H1 (cell line): ENCODE results near the gene HIPK2. TPM values are rescaled to one million over a fixed set of nuclear protein-coding genes. Genes with fewer than 3 reads are reported as not detected.

Experiments used
- CTCF ChIA-PET: fragments of 300-600 bp; sonication (Branson Sonifier 250); formaldehyde crosslinking; loops from one replicate; lab custom pipeline; 2021; ENCODE audit not compliant: partially characterized antibody; lab: Charles Lee
- POLR2A ChIA-PET: fragments of 300-600 bp; sonication (Branson Sonifier 250); formaldehyde crosslinking; loops from one replicate; lab custom pipeline; 2021; ENCODE audit warnings: inconsistent platforms; ENCODE audit not compliant: partially characterized antibody; lab: Charles Lee
- DNase-seq, 2 experiments: peaks; one replicate each; pipeline versions ENCODE4 v3.0.0 to v3.0.0-alpha.2; 2010 to 2022; ENCODE audit warnings: low spot score in 2 of 2, low read depth in 1 of 2, mixed read lengths in 1 of 2
- FAIRE-seq: peaks from 2 replicates; lab custom pipeline; 2011; peaks lifted over from hg19 to GRCh38; lab: Jason Lieb, UNC
- H2AFZ ChIP-seq: 2 replicates; pipeline ENCODE4 v1.8.1; 2012; ENCODE audit warnings: low read length, inconsistent platforms
- H2AK5ac ChIP-seq: 2 replicates; pipeline ENCODE4 v1.6.1; 2013; ENCODE audit warnings: low read depth, low read length
- H2BK120ac ChIP-seq: replicated peaks from 2 replicates; pipeline ENCODE3; 2013; ENCODE audit warnings: low read depth, low read length, inconsistent platforms
- H2BK12ac ChIP-seq: 2 replicates; pipeline ENCODE4 v1.6.1; 2013; ENCODE audit warnings: low read depth, low read length
- H2BK15ac ChIP-seq: 2 replicates; pipeline ENCODE4 v1.6.1; 2013; ENCODE audit warnings: low read length
- H2BK20ac ChIP-seq: 2 replicates; pipeline ENCODE4 v1.6.1; 2013; ENCODE audit warnings: low read length
- H2BK5ac ChIP-seq: 2 replicates; pipeline ENCODE4 v1.6.1; 2013; ENCODE audit warnings: low read depth, low read length
- H3K14ac ChIP-seq: 2 replicates; pipeline ENCODE4 v1.6.1; 2013; ENCODE audit warnings: inconsistent platforms; ENCODE audit not compliant: insufficient read length
- H3K18ac ChIP-seq: 2 replicates; pipeline ENCODE4 v1.6.1; 2013; ENCODE audit warnings: low read length; ENCODE audit errors: extremely low read depth
- H3K23ac ChIP-seq: 2 replicates; pipeline ENCODE4 v1.6.1; 2013; ENCODE audit warnings: inconsistent platforms; ENCODE audit not compliant: insufficient read length
- H3K23me2 ChIP-seq: 2 replicates; pipeline ENCODE4 v1.6.1; 2013; ENCODE audit warnings: low read depth, low read length
- H3K27ac ChIP-seq: 2 replicates; pipeline ENCODE4 v1.6.1; 2011; ENCODE audit warnings: low read depth, low read length, inconsistent platforms
- H3K27me3 ChIP-seq, 4 experiments: replicated peaks in 1 of 4; 1 replicate in 1 of 4; 2 replicates in 3 of 4; pipeline versions ENCODE4 v1.6.1 to v1.8.1; 2011 to 2013; ENCODE audit warnings: low read length in 3 of 4, mild to moderate bottlenecking in 3 of 4, inconsistent platforms in 2 of 4, mixed read lengths in 2 of 4, moderate library complexity in 1 of 4; ENCODE audit not compliant: control insufficient read depth in 3 of 4, insufficient read depth in 3 of 4; ENCODE audit errors: extremely low read depth in 1 of 4
- H3K36me3 ChIP-seq, 4 experiments: 2 replicates each; pipeline versions ENCODE4 v1.6.1 to v1.8.1; 2011 to 2013; ENCODE audit warnings: mild to moderate bottlenecking in 4 of 4, low read length in 3 of 4, moderate library complexity in 2 of 4, control low read depth in 1 of 4, inconsistent platforms in 1 of 4; ENCODE audit not compliant: insufficient read depth in 4 of 4, control insufficient read depth in 2 of 4
- H3K4ac ChIP-seq: replicated peaks from 2 replicates; pipeline ENCODE3; 2013; ENCODE audit warnings: low read length, low read depth, mixed read lengths, inconsistent platforms; ENCODE audit not compliant: insufficient read length
- H3K4me1 ChIP-seq, 4 experiments: replicated peaks in 1 of 4; 1 replicate in 1 of 4; 2 replicates in 3 of 4; pipeline versions ENCODE4 v1.6.1 to v1.8.1; 2011 to 2013; ENCODE audit warnings: low read length in 3 of 4, inconsistent platforms in 2 of 4, mixed read lengths in 1 of 4; ENCODE audit not compliant: insufficient read depth in 4 of 4, control insufficient read depth in 3 of 4
- H3K4me2 ChIP-seq, 2 experiments: 2 replicates each; pipeline versions ENCODE4 v1.6.1 to v1.8.1; 2011 to 2013; ENCODE audit warnings: low read depth in 2 of 2, low read length in 2 of 2, control low read depth in 1 of 2, inconsistent platforms in 1 of 2, mild to moderate bottlenecking in 1 of 2; ENCODE audit not compliant: insufficient read depth in 1 of 2
- H3K4me3 ChIP-seq, 4 experiments: fragments of 200-600, 300-600 bp in 1 of 4; sonication (generic), shearing (Covaris generic), sonication (Bioruptor Twin) in 1 of 4; 2 replicates each; pipeline versions ENCODE4 v1.5.1 to v1.8.1; 2011 to 2016; ENCODE audit warnings: low read length in 4 of 4, low read depth in 3 of 4, control low read depth in 2 of 4, inconsistent platforms in 2 of 4, mild to moderate bottlenecking in 2 of 4, mixed read lengths in 1 of 4, moderate library complexity in 1 of 4; ENCODE audit not compliant: insufficient read depth in 2 of 4; ENCODE audit errors: extremely low read depth in 1 of 4
- H3K56ac ChIP-seq: replicated peaks from 2 replicates; pipeline ENCODE3; 2013; ENCODE audit warnings: low read depth, mild to moderate bottlenecking, mixed read lengths, low read length, inconsistent platforms; ENCODE audit not compliant: insufficient read length
- H3K79me1 ChIP-seq: 2 replicates; pipeline ENCODE4 v1.6.1; 2013; ENCODE audit warnings: low read depth, low read length, control low read depth
- H3K79me2 ChIP-seq, 2 experiments: 2 replicates each; pipeline versions ENCODE4 v1.6.1 to v1.8.1; 2012 to 2013; ENCODE audit warnings: low read length in 2 of 2, mild to moderate bottlenecking in 2 of 2, inconsistent platforms in 1 of 2; ENCODE audit not compliant: insufficient read depth in 2 of 2, control insufficient read depth in 1 of 2
- H3K9ac ChIP-seq, 4 experiments: replicated peaks in 1 of 4; 1 replicate in 1 of 4; 2 replicates in 3 of 4; pipeline versions ENCODE4 v1.6.1 to v1.8.1; 2011 to 2013; ENCODE audit warnings: low read depth in 3 of 4, low read length in 3 of 4, control low read depth in 2 of 4, mild to moderate bottlenecking in 2 of 4, moderate library complexity in 2 of 4, inconsistent platforms in 1 of 4; ENCODE audit errors: extremely low read depth in 1 of 4
- H3K9me3 ChIP-seq, 2 experiments: 2 replicates each; pipeline versions ENCODE4 v1.6.1 to v1.8.1; 2012 to 2013; ENCODE audit warnings: mild to moderate bottlenecking in 2 of 2, moderate library complexity in 2 of 2, control low read depth in 1 of 2, inconsistent platforms in 1 of 2, low read depth in 1 of 2, low read length in 1 of 2, mixed read lengths in 1 of 2; ENCODE audit not compliant: insufficient read depth in 2 of 2
- H4K20me1 ChIP-seq, 2 experiments: replicated peaks in 1 of 2; 2 replicates each; pipeline versions ENCODE3 to v1.8.1; 2011 to 2013; ENCODE audit warnings: inconsistent platforms in 2 of 2, low read length in 2 of 2, mild to moderate bottlenecking in 1 of 2; ENCODE audit not compliant: insufficient read depth in 2 of 2, control insufficient read depth in 1 of 2
- H4K5ac ChIP-seq: 2 replicates; pipeline ENCODE4 v1.6.1; 2013; ENCODE audit warnings: low read length, low read depth, mixed read lengths, inconsistent platforms; ENCODE audit not compliant: insufficient read length
- H4K8ac ChIP-seq: 2 replicates; pipeline ENCODE4 v1.8.0; 2013; ENCODE audit warnings: mild to moderate bottlenecking, moderate library complexity, low read length, inconsistent platforms; ENCODE audit not compliant: insufficient read depth; ENCODE audit errors: extremely low read depth
- H4K91ac ChIP-seq: replicated peaks from 2 replicates; pipeline ENCODE3; 2013; ENCODE audit warnings: low read length, mixed read lengths, inconsistent platforms; ENCODE audit not compliant: insufficient read length
- BRCA1 ChIP-seq: IDR thresholded peaks from 2 replicates; pipeline ENCODE4 v1.6.1; 2012; ENCODE audit warnings: low read depth, low read length, improper control_type of control experiment
- CBX5 ChIP-seq: fragments of 300-800, 300-1000 bp; sonication (generic); IDR thresholded peaks from 2 replicates; pipeline ENCODE4 v1.7.1; 2016; ENCODE audit warnings: antibody characterized with exemption, low read length, low read depth
- CBX8 ChIP-seq: fragments of 300-800, 300-1000 bp; sonication (generic); IDR thresholded peaks from 2 replicates; pipeline ENCODE4 v1.7.1; 2016; ENCODE audit warnings: low read depth, low read length, borderline replicate concordance
- CHD2 ChIP-seq: IDR thresholded peaks from 2 replicates; pipeline ENCODE4 v1.6.1; 2012; ENCODE audit warnings: low read length, improper control_type of control experiment
- FOSL1 ChIP-seq: IDR thresholded peaks from 2 replicates; pipeline ENCODE4 v1.6.1; 2011; ENCODE audit warnings: mild to moderate bottlenecking, low read depth, low read length, moderate library complexity; ENCODE audit not compliant: insufficient read depth
- GTF2F1 ChIP-seq: IDR thresholded peaks from 2 replicates; pipeline ENCODE4 v1.6.1; 2012; ENCODE audit warnings: low read depth, low read length, improper control_type of control experiment, borderline replicate concordance
- HDAC2 ChIP-seq, 2 experiments: fragments of 300-600 bp in 1 of 2; sonication (generic) in 1 of 2; IDR thresholded peaks; 2 replicates each; pipeline ENCODE4 v1.6.1; 2011 to 2012; ENCODE audit warnings: low read depth in 2 of 2, low read length in 2 of 2, mild to moderate bottlenecking in 2 of 2, moderate library complexity in 2 of 2, borderline replicate concordance in 1 of 2, inconsistent platforms in 1 of 2
- KDM1A ChIP-seq: fragments of 200-600, 300-600 bp; sonication (generic); IDR thresholded peaks from 2 replicates; pipeline ENCODE4 v1.7.1; 2016; ENCODE audit warnings: mild to moderate bottlenecking, low read length, borderline replicate concordance
- KDM4A ChIP-seq: IDR thresholded peaks from one replicate; pipeline ENCODE4 v1.7.1; 2012; ENCODE audit warnings: low read depth, mild to moderate bottlenecking, moderate library complexity, low read length, inconsistent platforms; ENCODE audit not compliant: severe bottlenecking
- SAP30 ChIP-seq: fragments of 300-600 bp; sonication (generic); IDR thresholded peaks from 2 replicates; pipeline ENCODE4 v1.7.1; 2012; ENCODE audit warnings: low read length, moderate library complexity, mild to moderate bottlenecking, inconsistent platforms; ENCODE audit not compliant: insufficient read depth, insufficient replicate concordance
- TBP ChIP-seq: IDR thresholded peaks from 2 replicates; pipeline ENCODE4 v1.6.1; 2011; ENCODE audit warnings: low read depth, low read length, improper control_type of control experiment
- ZNF274 ChIP-seq: IDR thresholded peaks from 2 replicates; pipeline ENCODE4 v1.7.0; 2012; ENCODE audit warnings: low read length, borderline replicate concordance; ENCODE audit errors: extremely low read depth
- WGBS, 2 experiments: shearing (Covaris generic) in 1 of 2; methylation state at CpG; one replicate each; pipeline versions ENCODE4 v1.1.6 to v1.1.7; 2013 to 2015; ENCODE audit warnings: low lambda C conversion rate in 2 of 2, mixed read lengths in 2 of 2, inconsistent platforms in 1 of 2, low coverage in 1 of 2, missing lambda C conversion rate in 1 of 2; ENCODE audit not compliant: insufficient replicate concordance in 2 of 2, insufficient coverage in 1 of 2, insufficient read length in 1 of 2; ENCODE audit errors: extremely low coverage in 1 of 2, missing lambda C conversion rate in 1 of 2; 5-methylcytosine and 5-hydroxymethylcytosine counted together
- polyA plus RNA-seq, 7 experiments: library from polyadenylated mRNA; depleted of rRNA in 3 of 7; stranded (reverse) in 5 of 7; unstranded in 2 of 7; fragments of >200 nt in 5 of 7; fragments of 200-250 nt in 2 of 7; gene quantifications; 1 replicate in 5 of 7; 2 replicates in 1 of 7; 4 replicates in 1 of 7; pipeline versions ENCODE4 v1.2.1 to v1.2.3, GENCODE V29; 2011 to 2013; ENCODE audit warnings: missing spikeins in 2 of 7, mixed read lengths in 2 of 7
- total RNA-seq: library from RNA; stranded (reverse); fragmentation: NEBNext Ultra II Directional; extraction: Animal tissue kit (Norgen Biotek cat#: 25700); gene quantifications from 2 replicates; pipeline ENCODE4 v1.2.1, GENCODE V29; 2021

HIPK2 gene
- total and polyA plus RNA-seq, 2 of the 8 experiments (the other 6 are each of a cell fraction or from before 2014, with no cell fraction given), result 8.3 to 24.3 TPM

DNA sequence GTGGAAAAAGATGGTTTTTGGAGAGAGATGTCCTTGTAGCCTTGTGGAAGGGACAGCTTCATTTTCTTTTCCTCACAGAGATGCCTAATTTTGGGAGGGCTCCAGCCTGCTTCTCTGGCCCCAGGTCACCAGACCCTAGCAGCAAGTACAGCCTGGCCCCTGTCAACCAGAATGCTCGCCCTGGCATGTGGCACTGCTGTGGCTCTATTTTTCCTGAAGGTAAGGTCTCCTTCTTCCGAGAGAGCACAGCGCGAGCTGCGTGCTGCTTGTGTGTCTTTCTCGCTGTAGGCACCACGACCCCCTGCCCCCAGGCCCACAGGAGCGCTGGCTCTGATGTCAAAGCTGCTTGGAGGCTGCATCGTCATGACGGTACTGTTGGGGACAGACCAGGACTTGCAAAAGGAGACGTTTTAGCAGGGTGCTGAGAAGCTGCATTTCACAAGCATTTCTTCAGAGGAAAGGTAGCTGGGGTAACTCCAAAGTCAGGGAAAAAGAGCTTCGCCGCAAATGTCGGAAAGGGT, 195.6 kb downstream of the HIPK2 start:
- no peak overlapping the region for H3K4ac ChIP-seq
- H2AFZ ChIP-seq, result no peak overlapping the region
- H4K91ac ChIP-seq, result no peak overlapping the region
- H2BK12ac ChIP-seq, result no peak overlapping the region
- WGBS, 2 experiments, result 90% methylated on average over 13 of the region's 14 CpGs; no CpG with 5 or more reads in 1 of the 2 experiments
- no peak overlapping the region for H2BK120ac ChIP-seq
- no peak overlapping the region; the same call in 1 of the 2 replicates for H4K8ac ChIP-seq
- H4K20me1 ChIP-seq, result peaks cover 3% of the 10 kb centered on the region in 2 experiments
- H3K4me2 ChIP-seq, result no peak overlapping the region
- no peak overlapping the region for H3K14ac ChIP-seq
- H3K79me1 ChIP-seq, result no peaks in the 10 kb centered on the region
- POLR2A ChIA-PET, result interaction anchor here (0.7 to 1.0 kb wide), 2 partner anchors 11 to 74 kb away, joined by 3 read pairs; no protein-coding TSS in a partner anchor
- H2AK5ac ChIP-seq, result no peak overlapping the region
- H2BK5ac ChIP-seq, result no peak overlapping the region
- no peak overlapping the region for H2BK20ac ChIP-seq
- H3K36me3 ChIP-seq, result no peaks in the 10 kb centered on the region; a peak in 1 of 8 replicates
- H3K4me1 ChIP-seq, result no peaks in the 10 kb centered on the region
- CTCF ChIA-PET, result interaction anchor here (0.9 to 4.5 kb wide), 10 partner anchors 7 to 423 kb away, joined by 3 to 23 read pairs (median 6); no protein-coding TSS in a partner anchor
- FAIRE-seq (no peak), DNase-seq (no peak)
- no peak overlapping the region for H4K5ac ChIP-seq
- H3K79me2 ChIP-seq, result no peaks in the 10 kb centered on the region
- no peak overlapping the region for H2BK15ac ChIP-seq
- H3K27me3 ChIP-seq, result no peaks in the 10 kb centered on the region
- H3K9ac ChIP-seq, result no peak overlapping the region
- H3K23me2 ChIP-seq, result no peaks in the 10 kb centered on the region
- no peak overlapping the region for H3K56ac ChIP-seq
- H3K4me3 ChIP-seq, result no peak overlapping the region
- no peak overlapping the region for H3K23ac ChIP-seq
- H3K27ac ChIP-seq, result no peak overlapping the region
- no peak overlapping the region for H3K18ac ChIP-seq
- no peaks in the 10 kb centered on the region for H3K9me3 ChIP-seq
- TF ChIP-seq SAP30 (no peak), CHD2 (no peak), CBX5 (no peak), KDM1A (no peak), HDAC2 (IDR thresholded peaks at IDR 0.05; ENCODE audit: borderline replicate concordance in 1 of 2, low read depth in 2 of 2, low read length in 2 of 2) (no peak), FOSL1 (no peak), KDM4A (no peak), CBX8 (no peak), ZNF274 (no peak), BRCA1 (no peak), TBP (no peak), GTF2F1 (no peak)
